Stimulated activated effector memory CD8-positive, alpha-beta T cell treated with anti-CD3 and anti-CD28 coated beads, Interleukin-12 subunit alpha, Interleukin-12 subunit beta, amount 100 ng/mL, for 72 hours (primary cell): ENCODE data around the gene LMOD2.
"Not testable (repeated sequence)": the region's sequence is repeated elsewhere in the genome, so short reads cannot be mapped to it uniquely, and the experiment has no call there.

Source experiments
- ATAC-seq: fragments of 150-1000 bp; cut with Tn5 transposase; 2 replicates; pipeline ENCODE4 v1.10.0; 2021
- DNase-seq, 2 donors: peaks; one replicate each; pipeline ENCODE4 v3.0.0; 2021 to 2022; ENCODE audit warnings: low spot score in 2 of 2
- H3K27ac Mint-ChIP-seq: one replicate; pipeline ENCODE4 v1.8.0; 2022; ENCODE audit warnings: mild to moderate bottlenecking, mixed read lengths
- H3K36me3 Mint-ChIP-seq: one replicate; pipeline ENCODE4 v1.8.0; 2022; ENCODE audit warnings: mild to moderate bottlenecking, mixed read lengths
- H3K4me1 Mint-ChIP-seq: one replicate; pipeline ENCODE4 v1.8.0; 2022; ENCODE audit warnings: mixed read lengths
- H3K4me3 Mint-ChIP-seq: one replicate; pipeline ENCODE4 v1.8.0; 2022; ENCODE audit warnings: mild to moderate bottlenecking, mixed read lengths
- H3K9me3 Mint-ChIP-seq: one replicate; pipeline ENCODE4 v1.8.0; 2022; ENCODE audit warnings: mixed read lengths

Gene LMOD2

GRCh38 chr7:123633553-123633952 lies 22.1 kb upstream of the LMOD2 start:
- Mint-ChIP-seq H3K36me3 (no peaks in the 10 kb centered on the region), H3K4me1 (no peaks in the 10 kb centered on the region), H3K4me3 (no peak overlapping the region), H3K27ac (no peak overlapping the region), H3K9me3 (no peaks in the 10 kb centered on the region)
- DNase-seq (no peak), ATAC-seq (no peak)

DNA sequence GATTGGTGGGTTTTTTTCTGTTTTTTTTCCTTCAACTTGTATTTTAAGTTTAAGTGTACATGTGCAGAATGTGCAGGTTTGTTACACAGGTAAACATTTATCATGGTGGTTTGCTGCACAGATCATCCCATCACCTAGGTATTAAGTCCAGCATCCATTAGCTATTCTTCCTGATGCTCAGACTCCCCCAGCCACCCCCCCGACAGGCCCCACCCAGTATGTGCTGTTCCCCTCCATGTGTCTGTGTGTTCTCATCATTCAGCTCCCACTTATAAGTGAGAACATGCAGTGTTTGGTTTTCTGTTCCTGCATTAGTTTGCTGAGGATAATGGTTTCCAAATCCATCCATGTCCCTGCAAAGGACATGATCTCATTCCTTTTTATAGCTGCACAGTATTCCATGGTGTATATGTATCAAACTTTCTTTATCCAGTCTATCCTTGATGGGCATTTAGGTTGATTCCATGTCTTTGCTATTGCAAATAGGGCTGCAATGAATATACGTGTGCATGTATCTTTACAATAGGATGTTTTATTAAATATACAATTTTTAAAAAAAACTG lies 21.6 kb upstream of the LMOD2 start:
- not testable (repeated sequence) for DNase-seq, H3K27ac Mint-ChIP-seq, H3K4me1 Mint-ChIP-seq, ATAC-seq, H3K9me3 Mint-ChIP-seq, H3K4me3 Mint-ChIP-seq, H3K36me3 Mint-ChIP-seq

GRCh38 chr7:123635551-123636359 lies 19.9 kb upstream of the LMOD2 start:
- ATAC-seq, result no peak
- Mint-ChIP-seq H3K4me1 (no peaks in the 10 kb centered on the region), H3K27ac (no peak overlapping the region), H3K9me3 (no peaks in the 10 kb centered on the region), H3K36me3 (no peaks in the 10 kb centered on the region), H3K4me3 (no peak overlapping the region)
- no peak for DNase-seq

GRCh38 chr7:123637203-123637602 lies 18.5 kb upstream of the LMOD2 start:
- Mint-ChIP-seq H3K9me3 (no peaks in the 10 kb centered on the region), H3K4me3 (no peak overlapping the region), H3K4me1 (no peaks in the 10 kb centered on the region), H3K36me3 (no peaks in the 10 kb centered on the region), H3K27ac (no peak overlapping the region)
- DNase-seq, result no peak
- ATAC-seq, result no peak

GRCh38 chr7:123637878-123638277 lies 17.8 kb upstream of the LMOD2 start:
- Mint-ChIP-seq H3K4me1 (no peaks in the 10 kb centered on the region), H3K9me3 (no peaks in the 10 kb centered on the region), H3K4me3 (no peak overlapping the region), H3K27ac (no peak overlapping the region), H3K36me3 (no peaks in the 10 kb centered on the region)
- no peak for DNase-seq
- ATAC-seq, result no peak

GRCh38 chr7:123639631-123640030 lies 16.0 kb upstream of the LMOD2 start:
- Mint-ChIP-seq H3K4me1 (no peaks in the 10 kb centered on the region), H3K36me3 (no peaks in the 10 kb centered on the region), H3K4me3 (no peak overlapping the region), H3K9me3 (no peaks in the 10 kb centered on the region), H3K27ac (no peak overlapping the region)
- ATAC-seq (no peak), DNase-seq (no peak)

DNA sequence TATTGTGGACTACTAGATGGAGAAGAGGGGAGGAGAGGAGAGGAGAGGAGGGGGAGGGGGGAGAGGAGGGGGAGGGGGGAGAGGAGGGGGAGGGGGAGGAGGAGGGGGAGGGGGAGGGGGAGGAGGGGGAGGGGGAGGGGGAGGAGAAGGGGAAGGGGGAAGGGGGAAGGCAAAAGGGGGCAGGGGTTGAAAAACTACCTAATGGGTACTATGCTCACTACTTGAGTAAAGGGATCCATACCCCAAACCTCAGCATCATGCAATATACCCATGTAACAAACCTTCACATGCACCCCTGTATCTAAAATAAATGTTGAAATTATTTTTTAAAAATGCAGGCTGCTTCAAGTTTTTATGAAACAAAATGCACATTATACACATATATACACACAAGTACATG lies 15.1 kb upstream of the LMOD2 start:
- no peak for DNase-seq
- ATAC-seq, result no peak
- H3K4me1 Mint-ChIP-seq, result no peaks in the 10 kb centered on the region
- H3K36me3 Mint-ChIP-seq, result no peaks in the 10 kb centered on the region
- H3K27ac Mint-ChIP-seq, result no peak overlapping the region
- no peak overlapping the region for H3K4me3 Mint-ChIP-seq
- no peaks in the 10 kb centered on the region for H3K9me3 Mint-ChIP-seq

- ATAC-seq (no peak), DNase-seq (no peak)
- Mint-ChIP-seq H3K27ac (no peak overlapping the region), H3K4me3 (no peak overlapping the region), H3K4me1 (no peaks in the 10 kb centered on the region), H3K36me3 (no peaks in the 10 kb centered on the region), H3K9me3 (no peaks in the 10 kb centered on the region)
Observed at GRCh38 chr7:123641901-123642300, 13.8 kb upstream of the LMOD2 start.

GRCh38 chr7:123643495-123644441 lies 11.9 kb upstream of the LMOD2 start:
- no peak for DNase-seq
- H3K36me3 Mint-ChIP-seq, result no peaks in the 10 kb centered on the region
- no peak overlapping the region for H3K27ac Mint-ChIP-seq
- no peaks in the 10 kb centered on the region for H3K4me1 Mint-ChIP-seq
- H3K4me3 Mint-ChIP-seq, result no peak overlapping the region
- H3K9me3 Mint-ChIP-seq, result no peaks in the 10 kb centered on the region
- no peak for ATAC-seq

GRCh38 chr7:123645516-123645915 lies 10.2 kb upstream of the LMOD2 start:
- Mint-ChIP-seq H3K4me1 (no peaks in the 10 kb centered on the region), H3K36me3 (no peaks in the 10 kb centered on the region), H3K4me3 (no peak overlapping the region), H3K27ac (no peak overlapping the region), H3K9me3 (no peaks in the 10 kb centered on the region)
- DNase-seq (no peak), ATAC-seq (no peak)

DNA sequence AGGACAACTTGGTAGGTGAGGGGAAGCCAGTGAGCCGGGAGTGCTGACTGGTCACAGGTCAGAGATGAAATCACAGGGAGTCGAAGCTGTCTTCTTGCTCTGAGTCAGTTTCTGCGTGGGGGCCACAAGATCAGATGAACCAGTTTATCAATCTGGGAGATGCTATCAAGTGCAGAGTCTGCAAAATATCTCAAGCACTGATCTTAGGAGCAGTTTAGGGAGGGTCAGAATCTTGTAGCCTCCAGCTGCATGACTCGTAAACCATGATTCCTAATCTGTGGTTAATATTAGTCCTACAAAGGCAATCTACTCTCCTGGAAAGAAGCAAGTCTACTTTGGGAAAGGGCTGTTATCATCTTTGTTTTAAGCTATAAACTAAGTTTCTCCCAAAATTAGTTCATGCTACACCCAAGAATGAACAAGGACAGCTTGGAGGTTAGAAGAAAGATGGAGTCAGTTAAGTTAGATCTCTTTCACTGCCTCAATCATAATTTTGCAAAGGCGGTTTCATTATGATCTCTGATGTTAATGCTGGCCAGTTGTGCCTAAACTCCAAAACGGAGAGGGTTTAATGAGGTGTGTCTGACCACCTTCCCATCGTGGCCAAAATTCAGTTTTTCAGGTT lies 8.4 kb upstream of the LMOD2 start:
- no peak for ATAC-seq
- no peaks in the 10 kb centered on the region for H3K4me1 Mint-ChIP-seq
- no peaks in the 10 kb centered on the region for H3K36me3 Mint-ChIP-seq
- no peak overlapping the region for H3K4me3 Mint-ChIP-seq
- H3K27ac Mint-ChIP-seq, result no peak overlapping the region
- no peaks in the 10 kb centered on the region for H3K9me3 Mint-ChIP-seq
- no peak for DNase-seq

GRCh38 chr7:123649964-123650363 lies 5.7 kb upstream of the LMOD2 start:
- ATAC-seq (no peak), DNase-seq (no peak)
- H3K9me3 Mint-ChIP-seq, result no peaks in the 10 kb centered on the region
- no peak overlapping the region for H3K27ac Mint-ChIP-seq
- H3K4me1 Mint-ChIP-seq, result no peaks in the 10 kb centered on the region
- no peak overlapping the region for H3K4me3 Mint-ChIP-seq
- no peaks in the 10 kb centered on the region for H3K36me3 Mint-ChIP-seq

DNA sequence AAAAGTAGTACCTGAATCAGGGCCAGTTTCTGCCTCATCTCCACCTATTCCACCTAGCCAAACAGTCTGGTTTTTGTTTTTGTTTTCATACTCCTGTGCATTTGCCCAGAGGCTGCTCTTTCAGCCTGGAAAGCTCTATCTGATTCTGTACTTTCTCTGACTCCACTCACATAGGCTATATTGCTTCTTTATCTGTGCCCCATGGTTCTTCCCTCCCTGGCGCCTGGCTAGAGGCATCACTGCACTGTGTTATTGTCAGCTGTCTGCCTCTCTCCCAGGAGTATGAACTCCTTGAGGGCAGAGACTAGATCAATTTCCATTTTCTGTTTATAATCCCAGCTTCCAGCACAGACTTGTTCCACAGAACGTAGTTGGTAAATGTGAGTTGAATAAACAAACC lies 5.1 kb upstream of the LMOD2 start:
- no peak for ATAC-seq
- H3K27ac Mint-ChIP-seq, result no peak overlapping the region
- DNase-seq, result no peak
- no peaks in the 10 kb centered on the region for H3K4me1 Mint-ChIP-seq
- no peaks in the 10 kb centered on the region for H3K9me3 Mint-ChIP-seq
- H3K4me3 Mint-ChIP-seq, result no peak overlapping the region
- no peaks in the 10 kb centered on the region for H3K36me3 Mint-ChIP-seq

GRCh38 chr7:123652406-123652805 lies 3.3 kb upstream of the LMOD2 start:
- Mint-ChIP-seq H3K4me1 (no peaks in the 10 kb centered on the region), H3K4me3 (no peak overlapping the region), H3K9me3 (no peaks in the 10 kb centered on the region), H3K36me3 (no peaks in the 10 kb centered on the region), H3K27ac (no peak overlapping the region)
- DNase-seq (no peak), ATAC-seq (no peak)

DNA sequence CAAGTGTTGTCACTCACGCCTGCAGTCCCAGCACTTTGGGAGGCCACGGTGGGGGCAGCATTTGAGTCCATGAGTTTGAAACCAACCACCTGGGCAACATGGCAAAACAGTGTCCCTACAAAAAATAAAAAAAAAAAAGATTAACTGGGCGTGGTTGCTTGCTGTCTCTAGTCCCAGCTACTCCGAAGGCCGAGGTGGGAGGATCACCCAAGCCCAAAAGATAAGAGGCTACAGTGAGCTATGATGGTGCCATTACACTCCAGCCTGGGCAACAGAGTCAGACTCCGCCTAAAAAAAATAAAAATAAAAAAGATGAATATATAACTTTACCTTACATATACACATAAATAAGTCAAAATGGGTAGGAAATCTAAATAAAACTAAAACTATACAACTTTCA lies 2.5 kb upstream of the LMOD2 start:
- no peak for ATAC-seq
- no peaks in the 10 kb centered on the region for H3K9me3 Mint-ChIP-seq
- H3K4me1 Mint-ChIP-seq, result no peaks in the 10 kb centered on the region
- H3K27ac Mint-ChIP-seq, result no peak overlapping the region
- no peak overlapping the region for H3K4me3 Mint-ChIP-seq
- no peak for DNase-seq
- H3K36me3 Mint-ChIP-seq, result no peaks in the 10 kb centered on the region
